ENCODE data around the gene MIX23.

DNA sequence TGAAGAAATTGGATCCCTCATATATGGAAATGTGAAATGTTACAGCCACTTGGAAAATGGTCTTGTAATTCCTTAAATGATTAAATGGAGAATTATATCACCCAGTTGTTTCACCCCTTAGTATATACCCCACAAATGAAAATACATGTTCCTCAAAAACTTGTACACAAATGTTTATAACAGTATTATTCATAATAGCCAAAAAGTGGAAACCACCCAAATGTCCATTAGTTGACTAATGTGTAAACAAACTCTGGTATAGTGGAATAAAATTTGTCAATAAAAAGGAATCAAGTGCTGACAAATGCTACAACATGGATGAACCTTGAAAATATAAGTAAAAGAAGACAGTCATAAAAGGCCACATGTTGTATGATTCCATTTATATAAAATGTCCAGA, 13.5 kb upstream of the MIX23 start:
- TF ChIP-seq, protein P1, sequence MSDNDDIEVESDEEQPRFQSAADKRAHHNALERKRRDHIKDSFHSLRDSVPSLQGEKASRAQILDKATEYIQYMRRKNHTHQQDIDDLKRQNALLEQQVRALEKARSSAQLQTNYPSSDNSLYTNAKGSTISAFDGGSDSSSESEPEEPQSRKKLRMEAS (IDR thresholded peaks at IDR 0.05): no peak
- TF ChIP-seq POLR2AphosphoS5 (IDR thresholded peaks at IDR 0.05; ENCODE audit: low read depth, low read length) (no peak), POLR2A (IDR thresholded peaks at IDR 0.05; ENCODE audit: borderline replicate concordance, extremely low read depth, insufficient read depth, insufficient read length) (no peak)
- TF ChIP-seq, protein P2, sequence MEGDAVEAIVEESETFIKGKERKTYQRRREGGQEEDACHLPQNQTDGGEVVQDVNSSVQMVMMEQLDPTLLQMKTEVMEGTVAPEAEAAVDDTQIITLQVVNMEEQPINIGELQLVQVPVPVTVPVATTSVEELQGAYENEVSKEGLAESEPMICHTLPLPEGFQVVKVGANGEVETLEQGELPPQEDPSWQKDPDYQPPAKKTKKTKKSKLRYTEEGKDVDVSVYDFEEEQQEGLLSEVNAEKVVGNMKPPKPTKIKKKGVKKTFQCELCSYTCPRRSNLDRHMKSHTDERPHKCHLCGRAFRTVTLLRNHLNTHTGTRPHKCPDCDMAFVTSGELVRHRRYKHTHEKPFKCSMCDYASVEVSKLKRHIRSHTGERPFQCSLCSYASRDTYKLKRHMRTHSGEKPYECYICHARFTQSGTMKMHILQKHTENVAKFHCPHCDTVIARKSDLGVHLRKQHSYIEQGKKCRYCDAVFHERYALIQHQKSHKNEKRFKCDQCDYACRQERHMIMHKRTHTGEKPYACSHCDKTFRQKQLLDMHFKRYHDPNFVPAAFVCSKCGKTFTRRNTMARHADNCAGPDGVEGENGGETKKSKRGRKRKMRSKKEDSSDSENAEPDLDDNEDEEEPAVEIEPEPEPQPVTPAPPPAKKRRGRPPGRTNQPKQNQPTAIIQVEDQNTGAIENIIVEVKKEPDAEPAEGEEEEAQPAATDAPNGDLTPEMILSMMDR (IDR thresholded peaks at IDR 0.05 in 2 of 3, conservative IDR thresholded peaks at IDR 0.05 in 1 of 3; ENCODE audit: borderline replicate concordance in 1 of 3, insufficient read depth in 1 of 3, low read depth in 2 of 3, low read length in 2 of 3): no peak

All from HCT116 (cell line).